Loucy (cell line): ENCODE measurements around the gene LTBP1.
A peak's percentile ranks its signal among the peaks of the same experiment; 100 is the strongest.

Experiments
- H2AFZ ChIP-seq: fragments of 200-600 bp; sonication (generic); 2 replicates; pipeline ENCODE4 v1.6.0; 2016; ENCODE audit warnings: antibody characterized with exemption, mild to moderate bottlenecking, low read length, moderate library complexity
- H3F3A ChIP-seq: fragments of 200-600 bp; 2 replicates; pipeline ENCODE4 v1.6.0; 2016; ENCODE audit warnings: antibody characterized with exemption, low read depth, mild to moderate bottlenecking
- H3K27me3 ChIP-seq: fragments of 200-600 bp; sonication (generic); 2 replicates; pipeline ENCODE4 v1.6.1; 2014; ENCODE audit warnings: low read length, mild to moderate bottlenecking; ENCODE audit not compliant: insufficient read depth, poor library complexity, severe bottlenecking
- H3K36me3 ChIP-seq: fragments of 200-600 bp; sonication (generic); 2 replicates; pipeline ENCODE4 v1.6.1; 2016; ENCODE audit warnings: low read length; ENCODE audit not compliant: insufficient read depth
- H3K4me1 ChIP-seq: fragments of 200-600 bp; sonication (generic); 2 replicates; pipeline ENCODE4 v1.5.1; 2014; ENCODE audit warnings: low read length, mild to moderate bottlenecking; ENCODE audit not compliant: insufficient read depth, poor library complexity, severe bottlenecking
- H3K4me2 ChIP-seq: fragments of 200-600 bp; sonication (generic); 2 replicates; pipeline ENCODE4 v1.6.0; 2014; ENCODE audit warnings: antibody characterized with exemption, low read length, low read depth, mild to moderate bottlenecking; ENCODE audit not compliant: poor library complexity, severe bottlenecking
- H3K4me3 ChIP-seq: fragments of 200-600 bp; sonication (generic); 2 replicates; pipeline ENCODE4 v1.5.1; 2014; ENCODE audit warnings: low read length, mild to moderate bottlenecking, mixed read lengths; ENCODE audit not compliant: poor library complexity, severe bottlenecking
- H3K79me2 ChIP-seq: fragments of 200-600 bp; sonication (generic); 2 replicates; pipeline ENCODE4 v1.6.1; 2014; ENCODE audit warnings: low read length; ENCODE audit not compliant: insufficient read depth
- H3K9ac ChIP-seq: fragments of 200-600 bp; sonication (generic); 2 replicates; pipeline ENCODE4 v1.6.0; 2014; ENCODE audit warnings: mild to moderate bottlenecking, low read depth, low read length, moderate library complexity; ENCODE audit not compliant: poor library complexity, severe bottlenecking
- H3K9me2 ChIP-seq: fragments of 200-600 bp; sonication (generic); replicated peaks from 2 replicates; pipeline ENCODE4 v1.6.1; 2016; ENCODE audit warnings: low read depth, low read length, mixed read lengths
- H3K9me3 ChIP-seq: fragments of 200-600 bp; sonication (generic); 2 replicates; pipeline ENCODE4 v1.6.1; 2014; ENCODE audit warnings: mild to moderate bottlenecking, antibody characterized with exemption, low read length, low read depth; ENCODE audit not compliant: insufficient read depth
- H4K20me1 ChIP-seq: fragments of 200-600 bp; sonication (generic); 2 replicates; pipeline ENCODE4 v1.6.0; 2014; ENCODE audit warnings: antibody characterized with exemption, low read length, mild to moderate bottlenecking; ENCODE audit not compliant: insufficient read depth, poor library complexity, severe bottlenecking
- EZH2phosphoT487 ChIP-seq: fragments of 200-600 bp; IDR thresholded peaks from 2 replicates; pipeline ENCODE4 v1.6.1; 2018; ENCODE audit warnings: antibody characterized with exemption, mild to moderate bottlenecking, moderate library complexity, borderline replicate concordance
- TF ChIP-seq, protein P1 (sequence below): fragments of 200-600 bp; sonication (generic); conservative IDR thresholded peaks from 2 replicates; pipeline ENCODE4 v1.5.1; 2014; ENCODE audit warnings: mild to moderate bottlenecking, antibody characterized with exemption, low read length

LTBP1 gene

GRCh38 chr2:33204945-33205344, 258.2 kb downstream of the LTBP1 start:
- Histone ChIP-seq H3K27me3 (no peaks in the 10 kb centered on the region), H3K79me2 (no peaks in the 10 kb centered on the region), H3F3A (peaks cover 8% of the 10 kb centered on the region), H3K4me1 (peaks cover 28% of the 10 kb centered on the region), H2AFZ (no peak overlapping the region), H4K20me1 (no peaks in the 10 kb centered on the region), H3K9me3 (no peaks in the 10 kb centered on the region), H3K9me2 (no peaks in the 10 kb centered on the region), H3K36me3 (no peaks in the 10 kb centered on the region), H3K4me2 (no peak overlapping the region), H3K9ac (no peak overlapping the region), H3K4me3 (no peak overlapping the region)
- TF ChIP-seq EZH2phosphoT487: no peak
- TF ChIP-seq, protein P1, sequence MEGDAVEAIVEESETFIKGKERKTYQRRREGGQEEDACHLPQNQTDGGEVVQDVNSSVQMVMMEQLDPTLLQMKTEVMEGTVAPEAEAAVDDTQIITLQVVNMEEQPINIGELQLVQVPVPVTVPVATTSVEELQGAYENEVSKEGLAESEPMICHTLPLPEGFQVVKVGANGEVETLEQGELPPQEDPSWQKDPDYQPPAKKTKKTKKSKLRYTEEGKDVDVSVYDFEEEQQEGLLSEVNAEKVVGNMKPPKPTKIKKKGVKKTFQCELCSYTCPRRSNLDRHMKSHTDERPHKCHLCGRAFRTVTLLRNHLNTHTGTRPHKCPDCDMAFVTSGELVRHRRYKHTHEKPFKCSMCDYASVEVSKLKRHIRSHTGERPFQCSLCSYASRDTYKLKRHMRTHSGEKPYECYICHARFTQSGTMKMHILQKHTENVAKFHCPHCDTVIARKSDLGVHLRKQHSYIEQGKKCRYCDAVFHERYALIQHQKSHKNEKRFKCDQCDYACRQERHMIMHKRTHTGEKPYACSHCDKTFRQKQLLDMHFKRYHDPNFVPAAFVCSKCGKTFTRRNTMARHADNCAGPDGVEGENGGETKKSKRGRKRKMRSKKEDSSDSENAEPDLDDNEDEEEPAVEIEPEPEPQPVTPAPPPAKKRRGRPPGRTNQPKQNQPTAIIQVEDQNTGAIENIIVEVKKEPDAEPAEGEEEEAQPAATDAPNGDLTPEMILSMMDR: no peak

- peak overlapping the region; percentile 25 for H3K4me2 ChIP-seq
Observed at GRCh38 chr2:33205693-33206434, 259.1 kb downstream of the LTBP1 start.

GRCh38 chr2:33207151-33207740, 260.5 kb downstream of the LTBP1 start:
- no peaks in the 10 kb centered on the region for H4K20me1 ChIP-seq
- no peak overlapping the region for H3K9ac ChIP-seq
- H3K4me1 ChIP-seq: peaks cover 49% of the 10 kb centered on the region
- no peak overlapping the region for H2AFZ ChIP-seq
- H3K4me3 ChIP-seq: no peak overlapping the region
- H3K36me3 ChIP-seq: no peaks in the 10 kb centered on the region
- H3K9me3 ChIP-seq: no peaks in the 10 kb centered on the region
- peaks cover 16% of the 10 kb centered on the region for H3F3A ChIP-seq
- no peak overlapping the region for H3K4me2 ChIP-seq
- H3K79me2 ChIP-seq: no peaks in the 10 kb centered on the region
- no peaks in the 10 kb centered on the region for H3K27me3 ChIP-seq
- no peaks in the 10 kb centered on the region for H3K9me2 ChIP-seq
- TF ChIP-seq EZH2phosphoT487: no peak
- TF ChIP-seq, protein P1: no peak

More at GRCh38 chr2:33205693-33206434, 259.1 kb downstream of the LTBP1 start:
- Histone ChIP-seq H2AFZ (no peak overlapping the region), H4K20me1 (no peaks in the 10 kb centered on the region), H3K4me1 (peaks cover 36% of the 10 kb centered on the region), H3F3A (peaks cover 16% of the 10 kb centered on the region), H3K9me2 (no peaks in the 10 kb centered on the region), H3K79me2 (no peaks in the 10 kb centered on the region), H3K27me3 (no peaks in the 10 kb centered on the region), H3K4me3 (no peak overlapping the region), H3K9me3 (no peaks in the 10 kb centered on the region), H3K36me3 (no peaks in the 10 kb centered on the region), H3K9ac (no peak overlapping the region)
- TF ChIP-seq EZH2phosphoT487: no peak
- TF ChIP-seq, protein P1: no peak
